KOPT-K1 (cell line): ENCODE measurements around the gene CHRND.

Experiments
- H3K27ac ChIP-seq: fragments of 200-600 bp; sonication (generic); 2 replicates; pipeline ENCODE4 v1.5.1; 2016; ENCODE audit warnings: antibody characterized with exemption, mild to moderate bottlenecking, low read depth, low read length; ENCODE audit not compliant: poor library complexity, severe bottlenecking
- H3K36me3 ChIP-seq: fragments of 200-600 bp; sonication (generic); 2 replicates; pipeline ENCODE4 v1.5.1; 2017; ENCODE audit warnings: antibody characterized with exemption, mild to moderate bottlenecking, low read length, moderate library complexity; ENCODE audit not compliant: insufficient read depth
- H3K9me3 ChIP-seq: fragments of 200-600 bp; sonication (generic); 2 replicates; pipeline ENCODE4 v1.5.1; 2017; ENCODE audit warnings: antibody characterized with exemption, low read length, mild to moderate bottlenecking; ENCODE audit not compliant: insufficient read depth, poor library complexity, severe bottlenecking

Gene CHRND

DNA sequence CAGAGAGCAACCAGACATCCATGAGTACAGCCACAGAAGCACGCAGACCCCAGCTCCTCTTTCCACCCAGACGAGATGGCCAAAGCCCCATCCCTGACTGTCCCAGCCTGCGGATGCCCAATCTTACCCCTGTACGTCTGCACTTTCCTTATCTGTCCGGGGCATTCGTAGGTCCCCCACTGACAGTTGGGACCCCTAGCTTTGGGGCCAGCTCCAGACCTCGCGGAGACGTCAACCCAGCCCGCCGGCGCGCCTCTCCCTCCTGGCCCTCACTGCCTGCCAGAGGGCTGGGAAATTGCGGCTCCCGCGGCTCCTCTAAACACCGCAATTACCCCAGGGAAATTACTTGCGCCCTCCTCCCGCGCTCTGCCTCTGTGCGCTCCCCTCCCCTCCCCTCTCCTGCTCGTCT, 40.6 kb upstream of the CHRND start:
- no peaks in the 10 kb centered on the region for H3K36me3 ChIP-seq
- no peak overlapping the region for H3K27ac ChIP-seq
- no peaks in the 10 kb centered on the region for H3K9me3 ChIP-seq

DNA sequence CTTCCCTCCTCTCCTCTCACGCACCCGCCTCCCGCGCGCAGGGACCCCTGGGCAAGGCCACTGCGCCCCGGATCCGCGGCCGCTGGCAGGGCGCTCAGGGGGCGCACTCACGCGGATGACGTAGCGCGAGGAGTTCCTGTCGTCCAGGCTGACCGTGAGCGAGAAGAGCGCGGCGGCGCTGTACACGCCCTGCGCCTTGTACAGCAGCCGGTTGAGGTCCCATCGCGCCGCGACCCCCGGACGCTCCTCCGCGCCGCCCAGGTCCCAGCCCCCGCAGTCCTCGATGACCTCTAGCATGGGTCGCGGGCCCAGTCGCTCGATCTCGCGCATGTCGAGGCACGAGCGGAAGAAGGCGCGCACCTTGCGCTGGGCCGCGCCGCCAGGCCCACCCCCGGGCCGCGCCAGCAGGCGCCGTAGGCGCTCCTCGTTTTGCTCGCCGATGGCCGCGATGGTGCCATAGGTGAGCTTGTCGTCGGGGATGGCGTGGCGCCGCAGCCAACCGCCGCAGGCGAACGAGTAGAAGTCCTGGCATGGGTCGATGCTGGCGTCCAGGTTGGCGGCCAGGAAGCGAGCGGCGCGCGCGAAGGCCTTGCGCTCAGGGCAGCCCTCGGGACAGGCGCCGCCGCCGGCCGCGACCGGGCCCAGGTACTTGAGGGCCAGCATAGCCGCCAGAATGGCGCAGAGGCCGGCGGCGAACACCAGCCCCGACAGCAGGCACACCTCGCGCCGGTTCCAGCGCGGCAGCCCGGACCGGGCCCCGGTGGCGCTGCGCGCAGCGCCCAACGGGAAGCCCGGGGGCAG, 40.0 kb upstream of the CHRND start:
- H3K27ac ChIP-seq = no peak overlapping the region
- H3K36me3 ChIP-seq = no peaks in the 10 kb centered on the region
- H3K9me3 ChIP-seq = no peaks in the 10 kb centered on the region

DNA sequence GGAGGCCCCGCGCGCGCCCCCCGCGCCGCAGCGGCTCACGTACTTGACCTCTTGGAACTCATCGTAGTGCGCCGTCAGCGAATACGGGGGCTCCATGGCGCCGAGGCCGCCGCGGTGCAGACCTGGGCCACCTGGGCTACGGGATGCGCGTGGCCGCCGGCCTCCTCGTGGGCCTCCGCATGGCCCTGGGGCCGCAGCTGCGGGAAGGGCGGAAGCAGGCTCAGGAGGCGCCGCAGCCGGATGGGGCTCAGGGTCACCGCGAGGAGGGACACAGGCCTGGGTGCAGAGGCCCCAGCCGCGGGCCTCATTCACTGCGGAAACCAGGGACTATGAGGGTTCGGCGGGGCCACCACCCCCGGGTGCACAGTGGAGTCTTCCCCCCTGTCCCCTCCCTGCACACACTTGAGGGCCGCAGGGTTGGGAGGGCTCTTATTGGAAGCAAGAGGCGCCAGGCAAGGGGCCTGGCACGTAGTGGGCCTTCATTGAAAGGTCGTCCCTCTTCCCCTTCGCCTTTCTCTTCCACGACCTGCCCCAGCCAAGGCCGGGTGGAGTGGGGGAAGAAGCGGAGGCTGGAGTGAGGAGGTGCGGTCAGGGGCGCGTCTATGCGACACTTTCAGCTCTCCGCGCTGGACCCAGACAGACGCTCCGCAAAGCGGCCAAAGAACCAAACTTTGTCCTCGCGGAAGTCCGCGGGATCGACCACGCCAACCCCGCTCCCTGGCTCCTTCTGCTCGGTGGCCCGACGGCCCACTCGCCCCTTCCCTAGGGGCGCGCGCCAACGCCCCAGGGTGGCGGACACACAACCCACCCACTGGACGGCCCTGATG, 39.2 kb upstream of the CHRND start:
- Histone ChIP-seq H3K27ac (no peak overlapping the region), H3K9me3 (no peaks in the 10 kb centered on the region), H3K36me3 (no peaks in the 10 kb centered on the region)

GRCh38 chr2:232487385-232488096, 38.4 kb upstream of the CHRND start, which contains the start of gene ECEL1:
Gene ECEL1 (minus strand): TSS chr2:232487834. CDS start chr2:232486653, 1,181 bp downstream.
- H3K9me3 ChIP-seq = no peaks in the 10 kb centered on the region
- H3K27ac ChIP-seq = no peak within 1 kb of the TSS
- no peaks in the 10 kb centered on the region for H3K36me3 ChIP-seq

- no peaks in the 10 kb centered on the region for H3K36me3 ChIP-seq
- no peak overlapping the region for H3K27ac ChIP-seq
These were observed 37.8 kb upstream of the CHRND start for GRCh38 chr2:232488097-232488711.

DNA sequence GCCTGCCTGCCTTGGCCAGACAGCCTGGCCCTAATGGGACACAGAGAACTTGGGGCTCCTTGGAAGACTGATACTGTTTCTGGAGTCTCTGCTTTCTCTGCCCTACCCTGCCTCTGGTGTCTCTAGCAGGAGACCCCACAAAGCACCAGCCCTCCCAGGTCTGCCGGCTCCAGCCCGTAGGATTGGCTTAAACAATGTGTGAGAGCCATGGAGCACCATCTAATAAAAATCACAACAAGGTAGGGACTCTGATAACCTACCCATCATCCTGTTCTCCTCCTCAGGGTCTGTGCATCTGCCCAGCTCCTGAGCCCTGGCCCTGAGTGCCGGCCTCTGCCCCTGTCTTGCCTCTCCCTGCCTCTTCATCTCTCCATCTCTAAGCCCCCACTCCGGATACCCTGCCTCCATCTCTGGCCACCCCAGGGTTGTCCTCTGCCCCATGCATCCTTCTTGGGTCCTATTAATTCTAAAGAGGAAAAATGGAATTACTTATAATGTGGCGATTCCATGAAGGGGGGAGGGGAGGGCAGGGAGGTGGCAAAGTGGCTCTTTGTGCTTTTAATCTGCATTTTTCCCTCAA, 37.1 kb upstream of the CHRND start:
- H3K27ac ChIP-seq = no peak overlapping the region
- H3K9me3 ChIP-seq = no peaks in the 10 kb centered on the region
- no peaks in the 10 kb centered on the region for H3K36me3 ChIP-seq

More at GRCh38 chr2:232488097-232488711, 37.8 kb upstream of the CHRND start:
- H3K9me3 ChIP-seq = no peaks in the 10 kb centered on the region

DNA sequence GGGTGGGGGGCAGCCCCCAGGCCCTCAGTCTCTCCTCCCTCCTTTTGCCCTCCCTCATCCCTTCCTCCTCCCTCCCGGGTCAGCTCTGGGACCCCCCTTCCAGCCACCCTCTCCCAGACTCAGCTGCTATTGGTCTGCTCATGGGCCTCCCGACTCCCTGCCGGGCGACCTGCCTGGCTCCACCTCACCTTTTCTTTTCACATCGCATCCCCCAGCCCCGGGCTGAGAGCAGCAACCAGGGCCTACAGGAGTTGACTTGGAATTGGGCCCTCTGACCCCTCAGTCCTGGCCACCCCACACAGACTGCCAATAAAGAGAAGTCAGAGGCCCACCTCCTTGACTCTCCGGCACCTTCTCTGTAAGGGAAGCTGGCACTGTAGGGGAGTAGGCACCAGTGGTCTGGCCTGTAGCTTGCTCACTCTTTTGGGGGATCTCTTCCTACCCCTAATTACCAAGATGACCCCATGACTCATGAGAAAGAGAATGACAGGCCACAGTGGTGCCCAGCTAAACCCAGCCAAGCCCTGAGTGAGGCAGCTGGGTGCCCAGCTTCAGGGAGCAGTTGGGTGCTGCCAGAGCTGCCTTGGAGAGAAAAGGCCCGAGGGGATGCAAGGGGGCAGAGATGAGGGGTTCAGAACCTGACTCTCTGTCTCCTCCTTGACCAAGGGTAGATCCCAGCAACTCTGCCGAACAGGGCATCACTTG, 36.3 kb upstream of the CHRND start:
- Histone ChIP-seq H3K36me3 (no peaks in the 10 kb centered on the region), H3K9me3 (no peaks in the 10 kb centered on the region), H3K27ac (no peak overlapping the region)

- H3K36me3 ChIP-seq = no peaks in the 10 kb centered on the region
- no peak overlapping the region for H3K27ac ChIP-seq
- H3K9me3 ChIP-seq = no peaks in the 10 kb centered on the region
These were observed 35.5 kb upstream of the CHRND start for GRCh38 chr2:232490221-232491138.

GRCh38 chr2:232491139-232491780, 34.7 kb upstream of the CHRND start:
- no peaks in the 10 kb centered on the region for H3K9me3 ChIP-seq
- H3K36me3 ChIP-seq = no peaks in the 10 kb centered on the region
- no peak overlapping the region for H3K27ac ChIP-seq

DNA sequence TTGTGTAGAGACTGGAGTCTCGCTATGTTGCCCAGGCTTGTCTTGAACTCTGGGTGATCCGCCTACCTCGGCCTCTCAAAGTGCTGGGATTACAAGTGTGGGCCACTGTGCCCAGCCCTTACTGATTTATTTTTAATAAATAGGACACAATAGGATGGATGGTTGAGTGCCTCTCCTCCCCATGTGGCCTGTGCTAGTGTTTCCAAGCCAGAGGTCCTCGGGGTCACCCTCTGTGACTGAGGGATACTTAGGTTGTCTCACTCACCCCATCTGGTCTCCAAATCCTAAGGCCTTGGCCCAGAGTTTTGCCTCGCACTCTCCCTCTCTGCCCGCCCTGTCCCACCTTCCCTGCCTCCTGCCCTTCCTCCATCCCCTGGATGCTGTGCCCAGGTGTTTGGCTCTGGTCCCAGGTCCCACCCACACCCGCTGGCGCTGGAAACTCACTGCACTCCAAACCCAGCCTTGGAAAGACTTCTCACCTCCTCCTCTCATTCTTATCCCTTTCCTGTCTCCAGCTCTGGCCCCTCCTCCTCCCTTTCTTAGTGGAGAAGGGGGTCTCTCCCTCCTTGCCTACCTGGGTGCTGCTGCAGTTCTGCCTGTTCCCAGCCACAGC, 33.6 kb upstream of the CHRND start:
- no peaks in the 10 kb centered on the region for H3K36me3 ChIP-seq
- H3K9me3 ChIP-seq = no peaks in the 10 kb centered on the region
- no peak overlapping the region for H3K27ac ChIP-seq

DNA sequence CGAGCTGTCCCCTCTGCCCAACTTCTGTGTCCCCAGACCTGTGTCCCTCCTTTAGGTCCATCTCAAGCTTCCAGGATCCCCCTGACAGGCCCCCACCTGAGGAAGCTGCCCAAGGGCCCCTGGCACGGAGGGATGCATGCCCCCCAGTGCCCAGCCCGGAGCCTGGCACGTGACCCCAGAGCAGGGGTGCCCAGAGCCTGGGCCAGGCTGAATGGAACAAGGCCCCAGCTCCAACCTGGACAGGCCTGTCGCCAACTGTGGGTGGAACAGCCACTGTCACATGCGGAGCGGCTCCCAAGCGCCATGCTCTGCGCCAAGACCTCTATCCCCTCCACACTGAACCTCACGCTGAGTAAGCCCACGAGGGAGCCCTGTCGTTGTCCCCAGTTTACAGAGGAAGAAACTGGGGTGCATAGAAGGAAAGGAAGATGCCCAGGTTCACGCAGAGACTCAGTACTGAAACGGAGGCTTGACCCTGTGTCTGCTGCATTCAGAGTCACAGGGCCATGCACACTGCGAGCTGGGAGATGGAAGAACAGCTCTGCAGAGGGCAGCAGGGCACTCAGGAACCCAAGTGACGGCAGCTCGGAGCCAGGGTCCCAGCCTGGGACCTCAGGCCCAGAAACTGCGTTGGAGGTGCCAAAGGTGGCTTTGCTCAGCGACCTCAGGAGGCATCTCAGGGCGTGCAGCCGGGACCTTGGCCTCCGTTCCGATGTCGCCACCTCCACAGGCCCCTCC, 32.8 kb upstream of the CHRND start:
- H3K9me3 ChIP-seq = no peaks in the 10 kb centered on the region
- H3K36me3 ChIP-seq = no peaks in the 10 kb centered on the region

More for the DNA sequence above, 32.8 kb upstream of the CHRND start:
- no peak overlapping the region for H3K27ac ChIP-seq
